ENCODE results near the gene CASP8AP2.
"Not testable (repeated sequence)": the region's sequence is repeated elsewhere in the genome, so short reads cannot be mapped to it uniquely, and the experiment has no call there.

Gene CASP8AP2

GRCh38 chr6:89888871-89889270 is 59.2 kb downstream of the CASP8AP2 start:
- no peak for DNase-seq

GRCh38 chr6:89890845-89891528 is 61.3 kb downstream of the CASP8AP2 start:
- DNase-seq = not testable (repeated sequence)

DNA sequence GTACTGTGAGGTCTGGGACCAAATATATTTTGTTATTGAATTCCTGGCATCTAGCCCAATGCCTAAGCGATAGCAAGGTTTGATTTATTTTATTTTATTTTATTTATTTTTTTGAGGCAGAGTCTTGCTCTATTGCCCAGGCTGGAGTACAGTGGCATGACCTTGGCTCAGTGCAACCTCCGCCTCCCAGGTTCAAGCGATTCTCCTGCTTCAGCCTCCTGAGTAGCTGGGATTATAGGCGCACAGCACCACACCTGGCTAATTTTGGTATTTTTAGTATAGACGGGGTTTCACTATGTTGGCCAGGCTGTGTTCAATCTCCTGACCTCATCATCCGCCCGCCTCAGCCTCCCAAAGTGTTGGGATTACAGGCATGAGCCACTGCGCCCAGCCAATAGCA is 62.9 kb downstream of the CASP8AP2 start:
- not testable (repeated sequence) for DNase-seq

DNA sequence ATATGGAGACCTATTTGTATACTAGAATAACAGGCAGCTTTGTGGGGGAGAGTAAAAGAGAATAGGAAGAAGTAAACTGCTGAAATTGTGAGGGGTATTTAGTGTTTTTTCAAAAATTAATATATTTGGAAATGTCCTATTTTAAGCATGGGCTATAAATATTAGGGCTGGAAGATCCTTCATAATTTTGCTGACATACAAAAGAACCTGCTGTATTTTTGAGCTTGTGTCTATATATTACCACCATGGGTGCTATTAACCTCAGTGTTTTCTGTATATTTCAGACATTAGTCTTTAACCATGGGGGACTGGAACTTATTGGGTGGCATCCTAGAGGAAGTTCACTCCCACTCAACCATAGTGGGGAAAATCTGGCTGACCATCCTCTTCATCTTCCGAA is 64.5 kb downstream of the CASP8AP2 start, which contains the start of gene GJA10:
GJA10 (plus strand) TSS at position 301 of the 400 bp plus-strand sequence; CDS start at position 301, 0 bp downstream.
- no peak for DNase-seq

DNA sequence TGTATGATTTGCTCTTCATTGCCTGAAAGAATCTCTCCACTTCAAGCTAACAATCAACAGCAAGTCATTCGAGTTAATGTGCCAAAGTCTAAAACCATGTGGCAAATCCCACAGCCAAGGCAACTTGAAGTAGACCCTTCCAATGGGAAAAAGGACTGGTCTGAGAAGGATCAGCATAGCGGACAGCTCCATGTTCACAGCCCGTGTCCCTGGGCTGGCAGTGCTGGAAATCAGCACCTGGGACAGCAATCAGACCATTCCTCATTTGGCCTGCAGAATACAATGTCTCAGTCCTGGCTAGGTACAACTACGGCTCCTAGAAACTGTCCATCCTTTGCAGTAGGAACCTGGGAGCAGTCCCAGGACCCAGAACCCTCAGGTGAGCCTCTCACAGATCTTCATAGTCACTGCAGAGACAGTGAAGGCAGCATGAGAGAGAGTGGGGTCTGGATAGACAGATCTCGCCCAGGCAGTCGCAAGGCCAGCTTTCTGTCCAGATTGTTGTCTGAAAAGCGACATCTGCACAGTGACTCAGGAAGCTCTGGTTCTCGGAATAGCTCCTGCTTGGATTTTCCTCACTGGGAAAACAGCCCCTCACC is 65.7 kb downstream of the CASP8AP2 start:
- no peak for DNase-seq

- DNase-seq = not testable (repeated sequence)
Measured at GRCh38 chr6:89910001-89910901, 80.6 kb downstream of the CASP8AP2 start.

DNA sequence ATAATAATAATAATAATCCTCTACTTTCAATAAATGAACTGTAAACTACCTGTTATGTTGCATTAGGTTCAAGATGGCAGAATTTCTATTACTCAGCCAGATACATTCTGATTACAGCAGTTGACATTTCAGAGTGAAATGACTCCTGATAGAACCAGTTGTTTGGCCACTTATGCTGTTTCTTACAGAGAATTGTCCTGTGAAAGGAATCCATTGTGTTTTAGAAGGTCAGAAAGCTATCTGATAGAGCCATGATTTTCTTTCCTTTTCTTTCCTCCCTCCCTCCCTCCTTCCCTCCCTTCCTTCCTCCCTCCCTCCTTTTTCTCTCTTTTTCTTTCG is 81.2 kb downstream of the CASP8AP2 start:
- DNase-seq = no peak

GRCh38 chr6:89916136-89916920 is 86.6 kb downstream of the CASP8AP2 start:
- DNase-seq = no peak

DNA sequence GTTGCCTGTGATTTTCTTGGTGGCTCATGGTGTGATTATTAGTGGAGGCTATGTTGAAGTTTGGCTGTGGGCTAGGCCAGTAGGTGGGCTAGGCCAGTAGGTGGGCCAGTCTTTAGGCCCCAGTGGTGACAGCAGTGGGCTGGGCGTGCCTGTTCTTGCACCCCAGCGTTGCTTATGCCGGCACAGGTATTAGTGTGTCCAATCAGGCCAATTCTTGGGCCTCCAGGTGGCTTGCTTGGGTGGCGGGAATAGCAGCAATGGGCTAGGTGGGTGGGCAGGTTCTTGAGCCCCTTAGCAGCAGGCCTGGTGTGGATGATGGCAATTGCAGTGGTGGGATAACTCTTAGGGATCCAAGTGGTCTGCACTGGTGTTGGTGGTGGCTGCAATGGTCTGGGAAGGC is 87.5 kb downstream of the CASP8AP2 start:
- DNase-seq = no peak

- no peak for DNase-seq
Measured at GRCh38 chr6:89917801-89918366, 88.2 kb downstream of the CASP8AP2 start.
